HepG2 (cell line): ENCODE measurements around the gene VAX1. TPM values are rescaled to one million over a fixed set of nuclear protein-coding genes. Genes with fewer than 3 reads are reported as not detected.

Experiments
- ATAC-seq: fragments of 200-7000 bp; cut with Tn5 transposase; 3 replicates; pipeline ENCODE4 v1.9.1; 2020; ENCODE audit warnings: mild to moderate bottlenecking, moderate library complexity
- BruUV-seq: library from RNA; stranded (reverse); fragments of 400-500 nt; replicated peaks from 2 replicates; lab custom pipeline; 2021; lab: Mats Ljungman, UMichigan
- CTCF ChIA-PET: fragments of 300-600 bp; formaldehyde crosslinking; extraction: SDS; loops from one replicate; lab custom pipeline; 2021; ENCODE audit warnings: low total read pairs, inconsistent platforms, low intra/inter-chr PET ratio; lab: Yijun Ruan, JAX
- POLR2A ChIA-PET: fragments of 350-600 bp; sonication (Branson Sonifier 250); formaldehyde crosslinking; loops from one replicate; lab custom pipeline; 2020; ENCODE audit warnings: antibody characterized with exemption, inconsistent platforms; lab: Yijun Ruan, JAX
- DNase-seq: peaks from one replicate; pipeline ENCODE4 v3.0.0-alpha.2; 2015; ENCODE audit warnings: low spot score
- FAIRE-seq: peaks from 3 replicates; lab custom pipeline; 2011; peaks lifted over from hg19 to GRCh38; lab: Jason Lieb, UNC
- H2AFZ ChIP-seq: one replicate; pipeline ENCODE4 v1.6.1; 2011; ENCODE audit warnings: low read length, inconsistent platforms
- H3K27ac ChIP-seq: fragments of 300-600 bp; 3 replicates; pipeline ENCODE4 v1.8.0; 2011; ENCODE audit warnings: mixed run types, mild to moderate bottlenecking, mixed read lengths, low read length, inconsistent platforms; ENCODE audit not compliant: insufficient read depth; ENCODE audit errors: extremely low read length
- H3K27me3 ChIP-seq, 2 experiments: fragments of 200-600 bp in 1 of 2; 2 replicates in 1 of 2; 3 replicates in 1 of 2; pipeline versions ENCODE4 v1.6.0 to v1.8.0; 2011; ENCODE audit warnings: low read length in 2 of 2, mild to moderate bottlenecking in 2 of 2, moderate library complexity in 2 of 2, inconsistent platforms in 1 of 2; ENCODE audit not compliant: insufficient read depth in 2 of 2, control insufficient read depth in 1 of 2
- H3K36me3 ChIP-seq, 2 experiments: fragments of 200-600 bp in 1 of 2; replicated peaks in 1 of 2; 2 replicates in 1 of 2; 3 replicates in 1 of 2; pipeline versions ENCODE4 v1.5.1 to v1.8.0; 2011; ENCODE audit warnings: low read length in 2 of 2, inconsistent platforms in 1 of 2; ENCODE audit not compliant: insufficient read depth in 2 of 2, control insufficient read depth in 1 of 2
- H3K4me1 ChIP-seq: 2 replicates; pipeline ENCODE4 v1.5.1; 2012; ENCODE audit warnings: low read length, inconsistent platforms; ENCODE audit not compliant: insufficient read depth
- H3K4me2 ChIP-seq: 2 replicates; pipeline ENCODE4 v1.6.0; 2011; ENCODE audit warnings: low read depth, low read length, inconsistent platforms
- H3K4me3 ChIP-seq, 3 experiments: fragments of 200-600 bp in 1 of 3; sonication (generic), shearing (Covaris generic) in 1 of 3; replicated peaks in 1 of 3; 2 replicates each; pipeline ENCODE4 v1.5.1; 2011 to 2016; ENCODE audit warnings: low read length in 3 of 3, inconsistent platforms in 2 of 3, low read depth in 2 of 3, mild to moderate bottlenecking in 2 of 3, control low read depth in 1 of 3, mixed read lengths in 1 of 3; ENCODE audit not compliant: insufficient read depth in 1 of 3
- H3K79me2 ChIP-seq: one replicate; pipeline ENCODE4 v1.6.1; 2011; ENCODE audit warnings: low read length, inconsistent platforms; ENCODE audit not compliant: insufficient read depth
- H3K9ac ChIP-seq: 2 replicates; pipeline ENCODE4 v1.6.0; 2011; ENCODE audit warnings: mild to moderate bottlenecking, low read depth, low read length, inconsistent platforms; ENCODE audit not compliant: insufficient read depth
- H3K9me3 ChIP-seq: 2 replicates; pipeline ENCODE4 v1.5.1; 2012; ENCODE audit warnings: mild to moderate bottlenecking, low read length
- H4K20me1 ChIP-seq: 2 replicates; pipeline ENCODE4 v1.6.0; 2011; ENCODE audit warnings: inconsistent platforms, mild to moderate bottlenecking, low read length, moderate library complexity; ENCODE audit not compliant: insufficient read depth
- ATF4 ChIP-seq, 2 experiments: fragments of 450-650 bp in 1 of 2; sonication (generic) in 1 of 2; formaldehyde crosslinking; IDR thresholded peaks; 2 replicates each; pipeline versions ENCODE4 v1.5.0 to v1.8.0; 2020 to 2022; ENCODE audit warnings: mild to moderate bottlenecking in 1 of 2, missing genetic modification reagents in 1 of 2
- CEBPB ChIP-seq: IDR thresholded peaks from 2 replicates; pipeline ENCODE4 v1.6.1; 2011; ENCODE audit warnings: low read depth, low read length, improper control_type of control experiment, borderline replicate concordance
- E2F1 ChIP-seq: sonication (generic); formaldehyde crosslinking; IDR thresholded peaks from 2 replicates; pipeline ENCODE4 v1.5.0; 2020; ENCODE audit warnings: missing genetic modification reagents
- ELF1 ChIP-seq: sonication (generic); formaldehyde crosslinking; IDR thresholded peaks from 2 replicates; pipeline ENCODE4 v1.4.0; 2020; ENCODE audit warnings: missing genetic modification reagents
- FOSL2 ChIP-seq: sonication (generic); formaldehyde crosslinking; IDR thresholded peaks from 2 replicates; pipeline ENCODE4 v1.4.0; 2020; ENCODE audit warnings: missing genetic modification reagents
- GABPA ChIP-seq, 2 experiments: IDR thresholded peaks; 2 replicates each; pipeline ENCODE4 v1.6.1; 2011 to 2016; ENCODE audit warnings: low read depth in 2 of 2, low read length in 1 of 2, missing biosample characterization in 1 of 2, missing genetic modification characterization in 1 of 2
- GABPB1 ChIP-seq: IDR thresholded peaks from 2 replicates; pipeline ENCODE4 v1.6.1; 2016; ENCODE audit warnings: mild to moderate bottlenecking, missing genetic modification reagents, moderate library complexity, missing compliant biosample characterization
- HCFC1 ChIP-seq: fragments of 150-350 bp; IDR thresholded peaks from 2 replicates; pipeline ENCODE4 v1.6.1; 2014; ENCODE audit warnings: low read depth, low read length
- MED1 ChIP-seq: sonication (generic); formaldehyde crosslinking; IDR thresholded peaks from 2 replicates; pipeline ENCODE4 v1.4.0; 2020; ENCODE audit warnings: missing genetic modification reagents
- PAF1 ChIP-seq: IDR thresholded peaks from 2 replicates; pipeline ENCODE4 v1.6.1; 2016; ENCODE audit warnings: missing genetic modification reagents, missing compliant biosample characterization
- THAP11 ChIP-seq: IDR thresholded peaks from 2 replicates; pipeline ENCODE4 v1.6.1; 2016; ENCODE audit warnings: missing biosample characterization, missing genetic modification reagents
- USF2 ChIP-seq, 2 experiments: sonication (generic) in 1 of 2; formaldehyde crosslinking in 1 of 2; IDR thresholded peaks; 2 replicates each; pipeline versions ENCODE4 v1.5.1 to v1.6.1; 2011 to 2020; ENCODE audit warnings: borderline replicate concordance in 1 of 2, low read depth in 1 of 2, low read length in 1 of 2, mild to moderate bottlenecking in 1 of 2, missing genetic modification reagents in 1 of 2, moderate library complexity in 1 of 2
- ZFP37 ChIP-seq: sonication (generic); formaldehyde crosslinking; IDR thresholded peaks from 2 replicates; pipeline ENCODE4 v1.4.0; 2020; ENCODE audit warnings: missing genetic modification reagents, borderline replicate concordance
- ZNF143 ChIP-seq: sonication (generic); formaldehyde crosslinking; IDR thresholded peaks from 2 replicates; pipeline ENCODE4 v1.4.0; 2020; ENCODE audit warnings: missing genetic modification reagents
- ZNF34 ChIP-seq: sonication (generic); formaldehyde crosslinking; IDR thresholded peaks from 2 replicates; pipeline ENCODE4 v1.4.0; 2020; ENCODE audit warnings: mild to moderate bottlenecking, missing genetic modification reagents, borderline replicate concordance
- WGBS: methylation state at CpG from one replicate; pipeline ENCODE4 v1.1.6; 2017; ENCODE audit warnings: low lambda C conversion rate; 5-methylcytosine and 5-hydroxymethylcytosine counted together
- in situ Hi-C: cut with HindIII; loops from 2 replicates; pipeline ENCODE4 v1.10.0; 2017; ENCODE audit warnings: low pct_unique_long_range_greater_than_20kb; ENCODE audit not compliant: extremely low pct_ligation_motif_present
- intact Hi-C: fragments of 100-400 bp; cut with micrococcal nuclease; formaldehyde crosslinking; loops from one replicate; pipeline ENCODE4 v1.10.0; 2022; ENCODE audit not compliant: unreplicated experiment
- polyA plus RNA-seq, 8 experiments: library from polyadenylated mRNA; depleted of rRNA in 3 of 8; stranded (reverse) in 7 of 8; unstranded in 1 of 8; fragments of >200 nt; fragmentation: Illumina TruSeq in 4 of 8; extraction: Trizol in 4 of 8; gene quantifications; 2 replicates each; pipeline versions ENCODE4 v1.2.1 to v1.2.3, GENCODE V29; 2011 to 2016; ENCODE audit warnings: low read depth in 4 of 8, missing spikeins in 1 of 8, mixed read lengths in 1 of 8; ENCODE audit not compliant: insufficient read depth in 1 of 8
- total RNA-seq, 5 experiments: library from RNA; depleted of rRNA; stranded (reverse); fragments of >200 nt; fragmentation: Illumina TruSeq; extraction: Trizol; gene quantifications; 2 replicates each; pipeline ENCODE4 v1.2.3, GENCODE V29; 2016; ENCODE audit warnings: low read depth in 1 of 5

Gene VAX1
- total and polyA plus RNA-seq, 2 of the 13 experiments (the other 11 are each of a cell fraction or from before 2014, with no cell fraction given): not detected

- WGBS: 5% methylated on average over 4 of the region's 4 CpGs
- Histone ChIP-seq H3K4me3 (no peak overlapping the region), H3K4me2 (no peak overlapping the region)
Measured at GRCh38 chr10:117186832-117187615, 49.0 kb upstream of the VAX1 start.

More at GRCh38 chr10:117186832-117187615, 49.0 kb upstream of the VAX1 start:
- ChIA-PET CTCF (no interaction called here), POLR2A (no interaction called here)
- in situ Hi-C loops (no loop called here), intact Hi-C loops (no loop called here)
- no peak overlapping the region for H3K9ac ChIP-seq
- no peak for DNase-seq
- H3K4me1 ChIP-seq: no peaks in the 10 kb centered on the region
- no peak overlapping the region for H2AFZ ChIP-seq
- ATAC-seq: no peak
- peaks cover 2 to 8% of the 10 kb centered on the region in 2 experiments; a peak in 1 of 5 replicates for H3K27me3 ChIP-seq
- no peaks in the 10 kb centered on the region for H3K79me2 ChIP-seq
- H4K20me1 ChIP-seq: no peaks in the 10 kb centered on the region
- no peaks in the 10 kb centered on the region for H3K36me3 ChIP-seq
- no TSS peak for BruUV-seq
- H3K27ac ChIP-seq: no peak overlapping the region
- H3K9me3 ChIP-seq: no peaks in the 10 kb centered on the region
- TF ChIP-seq ZNF143 (CRISPR knock-in tag) (peak; percentile 86), GABPB1 (CRISPR knock-in tag) (peak; percentile 59; the same call in 1 of the 2 replicates), FOSL2 (CRISPR knock-in tag) (peak; percentile 78), MED1 (CRISPR knock-in tag) (no peak), GABPA (IDR thresholded peaks at IDR 0.05; ENCODE audit: low read depth, low read length) (no peak; the same call in 1 of the 2 replicates), GABPA (CRISPR knock-in tag; IDR thresholded peaks at IDR 0.05; ENCODE audit: low read depth) (peak; percentile 88), CEBPB (peak; percentile 76; the same call in 1 of the 2 replicates), PAF1 (CRISPR knock-in tag) (no peak), ZNF34 (CRISPR knock-in tag) (no peak), ATF4 (CRISPR knock-in tag; IDR thresholded peaks at IDR 0.05) (peak in 1 of 2 experiments; percentile 88; a peak in 2 of 4 replicates), HCFC1 (peak; percentile 51; the same call in 1 of the 2 replicates), ELF1 (CRISPR knock-in tag) (0 out of 2 replicates have a peak, but pooled peaks have one; percentile 35), THAP11 (peak; percentile 96), USF2 (IDR thresholded peaks at IDR 0.05; ENCODE audit: low read depth, low read length) (0 out of 2 replicates have a peak, but pooled peaks have one; percentile 25), USF2 (CRISPR knock-in tag; IDR thresholded peaks at IDR 0.05; ENCODE audit: borderline replicate concordance) (peak; percentile 60; the same call in 1 of the 2 replicates), ZFP37 (CRISPR knock-in tag) (no peak), E2F1 (CRISPR knock-in tag) (no peak)
- no peak for FAIRE-seq
